Uterus (tissue), 2 donors: ENCODE results near the gene MPG.

ENCODE experiments used
- CTCF ChIP-seq, 4 experiments: fragments of 200-600 bp in 2 of 4; fragments of 450-650 bp in 2 of 4; sonication (generic) in 2 of 4; IDR thresholded peaks; one replicate each; pipeline ENCODE4 v1.5.1; 2016 to 2019; ENCODE audit warnings: antibody characterized with exemption in 4 of 4, mild to moderate bottlenecking in 2 of 4, moderate library complexity in 1 of 4
- POLR2A ChIP-seq, 2 donors: fragments of 450-650 bp; IDR thresholded peaks; one replicate each; pipeline ENCODE4 v1.6.1; 2016; ENCODE audit warnings: antibody characterized with exemption in 2 of 2, mild to moderate bottlenecking in 1 of 2, moderate library complexity in 1 of 2

GRCh38 chr16:56231-56927, 21.6 kb upstream of the MPG start:
- TF ChIP-seq CTCF (IDR thresholded peaks at IDR 0.05) (no peak), POLR2A (IDR thresholded peaks at IDR 0.05) (no peak)
